Keratinocyte (primary cell): Measurements from ENCODE around the gene RAPGEF3. TPM values are rescaled to one million over a fixed set of nuclear protein-coding genes. Genes with fewer than 3 reads are reported as not detected.

Source experiments
- DNase-seq: peaks from one replicate; pipeline ENCODE4 v3.0.0-alpha.2; 2011; ENCODE audit warnings: low read depth, missing footprints, low spot score
- FAIRE-seq: peaks from 2 replicates; lab custom pipeline; 2011; peaks lifted over from hg19 to GRCh38; lab: Jason Lieb, UNC
- H2AFZ ChIP-seq: 2 replicates; pipeline ENCODE4 v1.6.0; 2012; ENCODE audit warnings: low read length, control low read depth, inconsistent platforms; ENCODE audit not compliant: control insufficient read depth
- H3K27ac ChIP-seq: 2 replicates; pipeline ENCODE4 v1.5.1; 2011; ENCODE audit warnings: low read length; ENCODE audit not compliant: control insufficient read depth, insufficient read depth
- H3K27me3 ChIP-seq: 3 replicates; pipeline ENCODE4 v1.6.0; 2011; ENCODE audit warnings: low read length; ENCODE audit not compliant: control insufficient read depth, insufficient read depth; ENCODE audit errors: extremely low read depth
- H3K36me3 ChIP-seq, 2 experiments: 2 replicates in 1 of 2; 3 replicates in 1 of 2; pipeline ENCODE4 v1.5.1; 2011; ENCODE audit warnings: low read length in 2 of 2, mild to moderate bottlenecking in 1 of 2; ENCODE audit not compliant: control insufficient read depth in 2 of 2, insufficient read depth in 2 of 2; ENCODE audit errors: extremely low read depth in 1 of 2
- H3K4me1 ChIP-seq: 3 replicates; pipeline ENCODE4 v1.5.1; 2011; ENCODE audit warnings: low read length; ENCODE audit not compliant: control insufficient read depth, insufficient read depth; ENCODE audit errors: extremely low read depth
- H3K4me2 ChIP-seq: 3 replicates; pipeline ENCODE4 v1.6.0; 2011; ENCODE audit warnings: low read depth, low read length; ENCODE audit not compliant: control insufficient read depth, insufficient read depth; ENCODE audit errors: extremely low read depth
- H3K4me3 ChIP-seq, 3 experiments: fragments of 200-600 bp in 1 of 3; sonication (generic) in 1 of 3; 2 replicates in 2 of 3; 3 replicates in 1 of 3; pipeline ENCODE4 v1.5.1; 2011 to 2016; ENCODE audit warnings: low read length in 3 of 3, mild to moderate bottlenecking in 3 of 3, control low read depth in 2 of 3, inconsistent platforms in 1 of 3, low read depth in 1 of 3, mixed read lengths in 1 of 3, mixed run types in 1 of 3, moderate library complexity in 1 of 3; ENCODE audit not compliant: control insufficient read depth in 2 of 3, insufficient read depth in 2 of 3; ENCODE audit errors: extremely low read depth in 1 of 3
- H3K79me2 ChIP-seq: 2 replicates; pipeline ENCODE4 v1.6.0; 2012; ENCODE audit warnings: low read length; ENCODE audit not compliant: control insufficient read depth, insufficient read depth
- H3K9ac ChIP-seq: 3 replicates; pipeline ENCODE4 v1.6.0; 2011; ENCODE audit warnings: low read length; ENCODE audit not compliant: control insufficient read depth, insufficient read depth; ENCODE audit errors: extremely low read depth
- H3K9me1 ChIP-seq: 3 replicates; pipeline ENCODE4 v1.6.0; 2011; ENCODE audit warnings: low read length; ENCODE audit not compliant: control insufficient read depth, insufficient read depth; ENCODE audit errors: extremely low read depth
- H3K9me3 ChIP-seq: 2 replicates; pipeline ENCODE4 v1.5.1; 2012; ENCODE audit warnings: low read depth, low read length; ENCODE audit not compliant: control insufficient read depth
- H4K20me1 ChIP-seq: 3 replicates; pipeline ENCODE4 v1.6.0; 2011; ENCODE audit warnings: low read length; ENCODE audit not compliant: control insufficient read depth, insufficient read depth; ENCODE audit errors: extremely low read depth
- EZH2 ChIP-seq: IDR thresholded peaks from one replicate; pipeline ENCODE4 v1.6.1; 2012; ENCODE audit warnings: inconsistent platforms, mild to moderate bottlenecking, low read length, moderate library complexity
- dilution Hi-C: fragments of 300-500 bp; cut with MboI; formaldehyde crosslinking; loops from one replicate; pipeline ENCODE4 v1.7.0; 2020; ENCODE audit warnings: low sequenced_read_pairs; ENCODE audit not compliant: extremely low pct_ligation_motif_present
- polyA plus RNA-seq, 5 experiments: library from polyadenylated mRNA; depleted of rRNA in 3 of 5; stranded (reverse) in 3 of 5; stranded (forward) in 1 of 5; unstranded in 1 of 5; fragments of >200 nt; gene quantifications; 1 replicate in 1 of 5; 2 replicates in 3 of 5; 3 replicates in 1 of 5; pipeline versions ENCODE4 v1.2.1 to v1.2.3, GENCODE V29; 2011 to 2012; ENCODE audit warnings: missing spikeins in 2 of 5, low read depth in 1 of 5, low replicate concordance in 1 of 5
- TF ChIP-seq, protein P1 (sequence below), 3 experiments: IDR thresholded peaks in 1 of 3; conservative IDR thresholded peaks in 1 of 3; optimal IDR thresholded peaks in 1 of 3; 2 replicates in 2 of 3; 3 replicates in 1 of 3; pipeline versions ENCODE3 to v1.5.1; 2011; ENCODE audit warnings: low read length in 3 of 3, mild to moderate bottlenecking in 3 of 3, moderate library complexity in 2 of 3, control low read depth in 1 of 3, inconsistent platforms in 1 of 3; ENCODE audit not compliant: insufficient read depth in 2 of 3; ENCODE audit errors: extremely low read depth in 1 of 3

The RAPGEF3 gene
- polyA plus RNA-seq, 1 donor (not counting 4 experiments of a cell fraction or from before 2014, with no cell fraction given) = 5.1 TPM

DNA sequence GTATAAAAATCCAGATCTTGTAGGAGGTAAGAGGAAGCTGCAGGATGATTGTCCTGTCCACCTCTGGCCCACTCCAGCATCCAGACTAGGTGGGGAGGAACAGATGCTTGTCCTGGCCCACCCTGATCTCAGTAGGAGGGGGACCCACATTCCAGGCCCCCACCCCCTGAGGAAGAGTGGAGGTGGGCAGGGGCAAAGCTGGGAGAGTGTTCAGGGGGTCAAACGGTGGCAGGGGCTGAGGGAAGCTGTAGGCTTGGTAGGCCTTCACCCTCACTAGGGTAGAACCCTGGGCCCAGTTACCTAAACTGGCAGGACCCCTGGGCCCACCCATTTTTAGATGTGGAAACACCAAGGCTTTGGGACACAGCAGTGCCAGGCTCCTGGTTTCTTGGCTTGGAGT is 18.5 kb upstream of the RAPGEF3 start:
- DNase-seq (no peak), FAIRE-seq (no peak)
- TF ChIP-seq, protein P1, sequence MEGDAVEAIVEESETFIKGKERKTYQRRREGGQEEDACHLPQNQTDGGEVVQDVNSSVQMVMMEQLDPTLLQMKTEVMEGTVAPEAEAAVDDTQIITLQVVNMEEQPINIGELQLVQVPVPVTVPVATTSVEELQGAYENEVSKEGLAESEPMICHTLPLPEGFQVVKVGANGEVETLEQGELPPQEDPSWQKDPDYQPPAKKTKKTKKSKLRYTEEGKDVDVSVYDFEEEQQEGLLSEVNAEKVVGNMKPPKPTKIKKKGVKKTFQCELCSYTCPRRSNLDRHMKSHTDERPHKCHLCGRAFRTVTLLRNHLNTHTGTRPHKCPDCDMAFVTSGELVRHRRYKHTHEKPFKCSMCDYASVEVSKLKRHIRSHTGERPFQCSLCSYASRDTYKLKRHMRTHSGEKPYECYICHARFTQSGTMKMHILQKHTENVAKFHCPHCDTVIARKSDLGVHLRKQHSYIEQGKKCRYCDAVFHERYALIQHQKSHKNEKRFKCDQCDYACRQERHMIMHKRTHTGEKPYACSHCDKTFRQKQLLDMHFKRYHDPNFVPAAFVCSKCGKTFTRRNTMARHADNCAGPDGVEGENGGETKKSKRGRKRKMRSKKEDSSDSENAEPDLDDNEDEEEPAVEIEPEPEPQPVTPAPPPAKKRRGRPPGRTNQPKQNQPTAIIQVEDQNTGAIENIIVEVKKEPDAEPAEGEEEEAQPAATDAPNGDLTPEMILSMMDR (optimal IDR thresholded peaks at IDR 0.05 in 1 of 3, IDR thresholded peaks at IDR 0.05 in 1 of 3, conservative IDR thresholded peaks at IDR 0.05 in 1 of 3; ENCODE audit: extremely low read depth in 1 of 3, insufficient read depth in 2 of 3, low read length in 3 of 3) = no peak
- no peak for TF ChIP-seq EZH2
- Histone ChIP-seq H2AFZ (no peak overlapping the region), H3K4me2 (no peak overlapping the region), H3K27me3 (no peaks in the 10 kb centered on the region), H3K9me1 (peaks cover 3% of the 10 kb centered on the region), H3K36me3 (peaks cover 2 to 7% of the 10 kb centered on the region in 2 experiments), H3K4me1 (peaks cover 36% of the 10 kb centered on the region), H3K27ac (no peak overlapping the region), H3K9me3 (no peaks in the 10 kb centered on the region), H3K9ac (no peak overlapping the region), H3K79me2 (peaks cover 15% of the 10 kb centered on the region), H4K20me1 (no peaks in the 10 kb centered on the region), H3K4me3 (no peak overlapping the region)
- dilution Hi-C loops = no loop called here

DNA sequence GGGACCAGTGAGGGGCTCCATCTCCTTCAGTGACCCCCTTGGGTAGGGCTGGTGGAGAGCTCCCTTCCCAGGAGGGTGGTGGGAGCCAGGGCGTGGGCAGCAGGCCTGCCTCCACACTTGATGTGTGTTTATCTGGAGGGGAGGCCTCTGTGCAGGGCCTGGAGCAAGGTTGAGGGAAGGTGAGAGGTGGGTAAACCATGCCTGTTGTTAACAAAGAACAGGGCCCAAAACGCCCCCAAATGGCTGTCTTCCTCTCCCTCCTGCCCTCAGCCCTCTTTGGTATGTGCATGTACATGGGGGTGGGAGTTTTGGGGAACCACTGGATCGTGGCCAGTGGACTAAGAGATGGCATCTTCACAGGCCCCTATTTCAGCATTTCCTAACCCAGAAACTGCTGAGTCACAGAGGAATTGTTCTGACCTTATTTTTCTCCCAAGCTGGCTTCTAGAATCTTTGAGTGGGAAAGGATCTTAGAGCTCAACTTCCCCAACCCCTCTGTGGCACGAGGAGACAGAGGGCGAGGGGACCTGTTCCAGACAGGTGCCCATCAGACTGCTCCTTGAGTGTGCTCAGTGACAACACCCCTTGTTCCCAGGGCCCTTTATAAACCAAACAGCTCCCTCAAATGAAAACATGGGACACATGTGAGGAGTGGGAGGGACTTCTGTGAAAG is 17.9 kb upstream of the RAPGEF3 start:
- DNase-seq = no peak
- Histone ChIP-seq H3K36me3 (peaks cover 2 to 7% of the 10 kb centered on the region in 2 experiments), H3K4me2 (no peak overlapping the region), H3K27me3 (no peaks in the 10 kb centered on the region), H3K79me2 (peaks cover 15% of the 10 kb centered on the region), H3K9me1 (peaks cover 3% of the 10 kb centered on the region), H3K27ac (no peak overlapping the region), H3K4me1 (peaks cover 31% of the 10 kb centered on the region), H3K9ac (no peak overlapping the region), H2AFZ (no peak overlapping the region), H3K9me3 (no peaks in the 10 kb centered on the region), H4K20me1 (no peaks in the 10 kb centered on the region), H3K4me3 (no peak overlapping the region)
- FAIRE-seq = no peak
- TF ChIP-seq, protein P1 (optimal IDR thresholded peaks at IDR 0.05 in 1 of 3, IDR thresholded peaks at IDR 0.05 in 1 of 3, conservative IDR thresholded peaks at IDR 0.05 in 1 of 3; ENCODE audit: extremely low read depth in 1 of 3, insufficient read depth in 2 of 3, low read length in 3 of 3) = no peak
- dilution Hi-C loops = no loop called here
